Mesendoderm (in vitro differentiated cells): ENCODE results near the gene KMT5B.

Experiments used
- DNase-seq: peaks from one replicate; pipeline ENCODE4 v3.0.0; 2013
- H2AK5ac ChIP-seq: 2 replicates; pipeline ENCODE4 v1.6.1; 2013; ENCODE audit warnings: low read length, inconsistent platforms
- H2BK120ac ChIP-seq: 2 replicates; pipeline ENCODE4 v1.6.1; 2013; ENCODE audit warnings: low read depth, mild to moderate bottlenecking, low read length, moderate library complexity, mixed read lengths
- H2BK15ac ChIP-seq: replicated peaks from 2 replicates; pipeline ENCODE4 v1.6.1; 2013; ENCODE audit warnings: low read depth, mild to moderate bottlenecking, moderate library complexity
- H2BK5ac ChIP-seq: 2 replicates; pipeline ENCODE4 v1.6.1; 2013; ENCODE audit warnings: low read length, inconsistent platforms
- H3K18ac ChIP-seq: 2 replicates; pipeline ENCODE4 v1.6.1; 2013; ENCODE audit warnings: mild to moderate bottlenecking, low read length, mixed read lengths
- H3K23ac ChIP-seq: one replicate; pipeline ENCODE4 v1.6.1; 2013; ENCODE audit warnings: low read length
- H3K27ac ChIP-seq: 2 replicates; pipeline ENCODE4 v1.5.1; 2013; ENCODE audit warnings: low read depth, mild to moderate bottlenecking, inconsistent platforms, low read length, moderate library complexity
- H3K27me3 ChIP-seq: 2 replicates; pipeline ENCODE4 v1.6.1; 2013; ENCODE audit warnings: low read length, control low read depth, mild to moderate bottlenecking, inconsistent platforms; ENCODE audit not compliant: insufficient read depth, poor library complexity
- H3K36me3 ChIP-seq: 2 replicates; pipeline ENCODE4 v1.6.1; 2013; ENCODE audit warnings: low read length, inconsistent platforms; ENCODE audit not compliant: control insufficient read depth, insufficient read depth
- H3K4ac ChIP-seq: one replicate; pipeline ENCODE4 v1.6.1; 2013; ENCODE audit warnings: low read depth, mild to moderate bottlenecking, low read length, moderate library complexity
- H3K4me1 ChIP-seq: 2 replicates; pipeline ENCODE4 v1.6.1; 2013; ENCODE audit warnings: low read depth, low read length, inconsistent platforms; ENCODE audit not compliant: control insufficient read depth
- H3K4me2 ChIP-seq: 2 replicates; pipeline ENCODE4 v1.6.1; 2013; ENCODE audit warnings: low read length
- H3K4me3 ChIP-seq: 2 replicates; pipeline ENCODE4 v1.5.1; 2013; ENCODE audit warnings: mild to moderate bottlenecking, low read length
- H3K56ac ChIP-seq: one replicate; pipeline ENCODE4 v1.6.1; 2013; ENCODE audit warnings: low read length
- H3K79me1 ChIP-seq: 2 replicates; pipeline ENCODE4 v1.6.1; 2013; ENCODE audit warnings: low read length, inconsistent platforms
- H3K79me2 ChIP-seq: 2 replicates; pipeline ENCODE4 v1.6.1; 2013; ENCODE audit warnings: mild to moderate bottlenecking, low read length; ENCODE audit not compliant: control insufficient read depth, insufficient read depth
- H3K9ac ChIP-seq: 2 replicates; pipeline ENCODE4 v1.6.1; 2013; ENCODE audit warnings: low read length, inconsistent platforms
- H4K5ac ChIP-seq: one replicate; pipeline ENCODE4 v1.6.1; 2013; ENCODE audit warnings: low read length
- H4K8ac ChIP-seq: one replicate; pipeline ENCODE4 v1.6.1; 2013; ENCODE audit warnings: low read depth, mild to moderate bottlenecking, control low read depth, low read length, moderate library complexity
- WGBS: extraction: QIAGEN DNeasy Blood & Tissue Kit; methylation state at CpG from one replicate; pipeline ENCODE4 v1.1.7; 2013; ENCODE audit warnings: low lambda C conversion rate, missing lambda C conversion rate; ENCODE audit not compliant: insufficient coverage; ENCODE audit errors: extremely low coverage; 5-methylcytosine and 5-hydroxymethylcytosine counted together

KMT5B gene

DNA sequence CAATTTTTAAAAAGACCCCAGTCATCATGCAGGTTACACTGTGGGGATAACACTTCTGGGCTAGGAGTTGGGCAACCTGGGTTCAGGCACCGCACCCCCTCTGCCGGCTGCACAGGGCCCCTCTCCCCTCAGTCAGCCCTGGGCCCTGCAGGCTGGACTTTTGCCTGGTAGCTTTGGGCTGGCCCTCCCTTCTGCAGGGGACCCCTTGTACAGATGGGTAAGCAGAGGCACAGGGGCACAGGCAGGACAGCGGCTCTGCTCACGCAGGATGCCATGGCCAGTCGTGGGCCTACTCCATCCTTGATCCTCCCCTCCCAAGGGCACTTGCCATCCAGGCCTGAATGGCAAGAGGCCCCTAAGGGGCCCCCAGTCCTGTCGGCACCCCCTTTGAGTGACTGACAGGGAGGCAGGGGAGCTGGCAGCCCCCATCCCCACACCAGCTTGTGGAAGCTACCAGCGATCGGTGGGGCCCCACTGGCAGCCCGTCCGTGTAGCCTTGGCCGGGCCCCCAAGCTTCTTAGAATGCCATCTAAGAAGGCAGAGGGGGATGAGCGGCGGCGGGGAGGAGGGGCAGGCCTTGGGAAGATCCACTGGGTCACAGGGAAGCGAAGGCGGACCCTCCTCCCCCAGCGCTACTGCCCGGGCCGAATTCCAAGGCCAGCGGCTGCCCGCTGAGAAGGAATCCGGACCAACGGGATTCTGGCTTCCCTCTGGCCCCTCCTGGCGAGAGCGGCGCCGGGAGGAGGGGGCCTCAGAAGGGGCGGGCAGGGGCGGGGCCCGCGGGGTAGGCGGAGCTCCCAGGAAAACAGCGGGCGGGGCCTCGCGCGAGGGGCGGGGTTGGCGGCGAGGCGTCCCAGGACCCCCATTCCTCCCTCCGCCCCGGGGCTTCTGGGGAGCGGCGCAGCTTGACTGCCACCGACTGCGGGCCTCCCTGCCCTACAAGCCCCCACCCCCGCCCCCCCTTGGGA is 85.1 kb downstream of the KMT5B start:
- no CpG with 5 or more reads among the region's 48 CpGs for WGBS
- no peaks in the 10 kb centered on the region for H3K36me3 ChIP-seq
- H3K4ac ChIP-seq = peak overlapping the region; percentile 91
- no peak overlapping the region for H3K4me3 ChIP-seq
- H3K4me1 ChIP-seq = peaks cover 8% of the 10 kb centered on the region
- H2BK120ac ChIP-seq = peak overlapping the region; percentile 19
- no peak overlapping the region for H4K5ac ChIP-seq
- H3K27me3 ChIP-seq = no peaks in the 10 kb centered on the region
- H2BK15ac ChIP-seq = no peak overlapping the region
- H3K79me2 ChIP-seq = no peaks in the 10 kb centered on the region
- H3K4me2 ChIP-seq = no peak overlapping the region
- peak overlapping the region; percentile 87 for H2AK5ac ChIP-seq
- peak; percentile 99 for DNase-seq
- peak overlapping the region; percentile 97 for H3K18ac ChIP-seq
- H3K9ac ChIP-seq = peak overlapping the region; percentile 52
- H4K8ac ChIP-seq = peak overlapping the region; percentile 70
- H2BK5ac ChIP-seq = peak overlapping the region; percentile 83
- H3K56ac ChIP-seq = peak overlapping the region; percentile 71
- H3K27ac ChIP-seq = peak overlapping the region; percentile 94
- no peaks in the 10 kb centered on the region for H3K79me1 ChIP-seq
- no peak overlapping the region for H3K23ac ChIP-seq

DNA sequence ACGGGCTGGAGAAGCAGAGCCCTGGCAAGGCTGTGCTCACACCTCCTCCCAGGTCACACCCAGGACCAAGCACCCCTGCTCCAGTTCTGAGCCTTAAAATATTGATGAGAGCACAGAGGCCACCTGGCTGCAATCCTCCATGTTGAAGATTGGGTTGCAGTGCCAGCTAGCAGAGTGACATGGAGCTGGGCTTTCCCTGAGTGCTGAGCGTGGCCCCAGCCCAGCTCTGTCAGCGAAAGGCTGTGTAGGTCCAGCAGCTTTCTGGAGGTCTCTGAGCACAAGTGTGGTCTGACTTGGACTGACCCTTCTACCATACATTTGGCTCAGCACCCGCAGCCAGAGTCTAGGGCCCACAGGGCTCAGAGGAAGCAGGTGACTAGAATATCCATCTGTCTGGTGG is 87.9 kb downstream of the KMT5B start:
- WGBS = no CpG with 5 or more reads among the region's 4 CpGs

DNA sequence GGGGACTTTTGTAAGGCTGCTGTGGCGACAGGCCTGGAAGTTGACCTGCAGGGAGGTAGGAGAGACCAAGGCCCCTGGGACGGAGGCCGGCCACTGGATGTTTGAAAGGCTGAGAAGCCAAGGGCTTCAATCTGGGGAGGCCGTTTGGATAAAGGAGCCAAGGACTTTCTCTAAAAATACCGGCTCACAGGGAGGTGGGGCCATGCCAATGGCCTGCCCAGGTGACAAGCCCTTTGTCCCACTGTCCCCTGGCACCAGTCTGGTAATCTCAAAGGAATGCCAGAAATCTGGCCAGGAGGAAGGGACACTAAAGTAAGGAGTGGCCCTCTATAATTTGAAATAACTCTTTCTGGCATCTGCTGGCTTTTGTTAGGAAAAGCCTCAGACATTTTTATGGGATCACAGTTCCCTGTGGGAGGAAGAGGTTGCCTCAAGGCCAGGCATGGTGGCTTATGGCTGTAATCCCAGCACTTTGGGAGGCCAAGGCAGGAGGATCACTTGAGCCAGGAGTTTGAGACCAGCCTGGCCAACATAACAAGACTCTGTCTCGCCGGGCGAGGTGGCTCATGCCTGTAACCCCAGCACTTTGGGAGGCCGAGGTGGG is 90.1 kb downstream of the KMT5B start:
- Histone ChIP-seq H3K23ac (no peak overlapping the region), H4K8ac (no peak overlapping the region), H2AK5ac (no peak overlapping the region), H3K4me1 (peaks cover 10% of the 10 kb centered on the region), H2BK5ac (peak overlapping the region; percentile 24), H3K18ac (peak overlapping the region; percentile 85), H3K4me2 (no peak overlapping the region), H3K27ac (peak overlapping the region; percentile 51), H3K4me3 (no peak overlapping the region), H3K56ac (peak overlapping the region; percentile 46), H3K9ac (no peak overlapping the region), H4K5ac (no peak overlapping the region), H3K36me3 (no peaks in the 10 kb centered on the region), H2BK120ac (peak overlapping the region; percentile 76), H3K79me2 (peaks cover 23% of the 10 kb centered on the region), H3K79me1 (no peaks in the 10 kb centered on the region), H3K4ac (peak overlapping the region; percentile 26), H3K27me3 (no peaks in the 10 kb centered on the region), H2BK15ac (no peak overlapping the region)
- peak; percentile 80 for DNase-seq
- WGBS = no CpG with 5 or more reads among the region's 9 CpGs

More for the DNA sequence above, 87.9 kb downstream of the KMT5B start:
- Histone ChIP-seq H3K56ac (peak overlapping the region; percentile 30), H3K4me1 (peaks cover 12% of the 10 kb centered on the region), H3K27ac (no peak overlapping the region), H4K5ac (no peak overlapping the region), H3K4me3 (no peak overlapping the region), H2BK5ac (no peak overlapping the region), H3K4ac (no peak overlapping the region), H2AK5ac (no peak overlapping the region), H3K18ac (peak overlapping the region; percentile 43), H3K4me2 (no peak overlapping the region), H3K27me3 (no peaks in the 10 kb centered on the region), H3K9ac (no peak overlapping the region), H3K36me3 (no peaks in the 10 kb centered on the region), H3K79me1 (no peaks in the 10 kb centered on the region), H3K79me2 (peaks cover 3% of the 10 kb centered on the region), H3K23ac (no peak overlapping the region), H4K8ac (no peak overlapping the region), H2BK120ac (no peak overlapping the region), H2BK15ac (no peak overlapping the region)
- no peak for DNase-seq

DNA sequence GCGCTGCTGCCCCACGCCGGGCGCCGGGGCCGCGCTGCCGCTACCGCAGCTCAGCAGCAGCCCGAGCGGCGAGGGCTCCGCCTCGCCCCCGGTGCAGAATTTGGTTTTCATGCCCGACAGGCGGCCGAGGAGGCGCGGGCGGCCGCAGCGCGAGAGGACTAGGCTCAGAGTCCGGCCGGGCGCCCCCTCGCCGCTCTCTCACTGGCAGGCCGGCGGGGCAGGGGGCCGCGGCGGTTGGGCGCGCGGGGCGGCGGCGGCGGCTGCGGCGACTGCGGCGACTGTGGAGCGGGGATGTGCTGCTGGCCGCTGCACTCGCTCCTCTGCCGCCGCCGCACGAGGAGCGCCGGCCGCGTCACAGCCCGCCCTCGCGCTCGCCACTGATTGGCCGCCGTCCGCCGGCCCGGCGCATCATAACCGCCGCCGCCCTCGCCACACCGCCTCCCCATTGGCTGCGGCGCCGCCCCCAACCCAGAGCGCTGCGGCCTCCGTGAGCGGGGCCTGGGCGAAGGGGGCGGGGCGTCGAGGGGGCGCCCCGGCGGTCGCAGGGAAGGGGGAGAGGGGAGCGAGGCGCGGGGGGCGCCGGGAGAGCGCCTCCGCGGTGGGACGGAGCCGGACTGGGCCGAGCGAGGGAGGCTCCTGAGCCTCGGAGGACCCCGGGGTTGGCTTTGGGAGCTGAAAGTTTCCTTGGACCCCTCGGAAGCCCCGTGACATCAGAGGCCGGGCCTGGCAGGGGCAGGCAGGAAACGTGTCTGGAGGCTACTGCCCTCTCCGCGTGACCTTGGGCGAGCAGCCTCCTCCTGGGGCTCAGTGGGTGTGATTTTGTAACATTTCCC is 91.8 kb downstream of the KMT5B start, which contains the start of gene CHKA:
TSS of gene CHKA (minus strand) at position 322 of the 833 bp plus-strand sequence. CDS start at position 111, 211 bp downstream.
- no peaks in the 10 kb centered on the region for H3K27me3 ChIP-seq
- peak within 1 kb of the TSS; percentile 92 for H3K27ac ChIP-seq
- peak within 1 kb of the TSS; percentile 64 for H2BK5ac ChIP-seq
- peaks cover 8% of the 10 kb centered on the region for H3K4me1 ChIP-seq
- H3K23ac ChIP-seq = peak within 1 kb of the TSS; percentile 10
- peaks cover 1% of the 10 kb centered on the region for H3K79me1 ChIP-seq
- H4K8ac ChIP-seq = peak within 1 kb of the TSS; percentile 7
- peak within 1 kb of the TSS; percentile 89 for H2BK120ac ChIP-seq
- WGBS = no CpG with 5 or more reads among the region's 107 CpGs
- peak within 1 kb of the TSS; percentile 62 for H3K4me3 ChIP-seq
- peak within 1 kb of the TSS; percentile 84 for H3K9ac ChIP-seq
- H2BK15ac ChIP-seq = no peak within 1 kb of the TSS
- H3K36me3 ChIP-seq = no peaks in the 10 kb centered on the region
- peak within 1 kb of the TSS; percentile 69 for H3K4me2 ChIP-seq
- peak within 1 kb of the TSS; percentile 99 for H3K4ac ChIP-seq
- H4K5ac ChIP-seq = peak within 1 kb of the TSS; percentile 88
- H2AK5ac ChIP-seq = no peak within 1 kb of the TSS
- peak within 1 kb of the TSS; percentile 95 for H3K56ac ChIP-seq
- H3K79me2 ChIP-seq = peaks cover 38% of the 10 kb centered on the region
- peak; percentile 97 for DNase-seq
- H3K18ac ChIP-seq = peak within 1 kb of the TSS; percentile 98

DNA sequence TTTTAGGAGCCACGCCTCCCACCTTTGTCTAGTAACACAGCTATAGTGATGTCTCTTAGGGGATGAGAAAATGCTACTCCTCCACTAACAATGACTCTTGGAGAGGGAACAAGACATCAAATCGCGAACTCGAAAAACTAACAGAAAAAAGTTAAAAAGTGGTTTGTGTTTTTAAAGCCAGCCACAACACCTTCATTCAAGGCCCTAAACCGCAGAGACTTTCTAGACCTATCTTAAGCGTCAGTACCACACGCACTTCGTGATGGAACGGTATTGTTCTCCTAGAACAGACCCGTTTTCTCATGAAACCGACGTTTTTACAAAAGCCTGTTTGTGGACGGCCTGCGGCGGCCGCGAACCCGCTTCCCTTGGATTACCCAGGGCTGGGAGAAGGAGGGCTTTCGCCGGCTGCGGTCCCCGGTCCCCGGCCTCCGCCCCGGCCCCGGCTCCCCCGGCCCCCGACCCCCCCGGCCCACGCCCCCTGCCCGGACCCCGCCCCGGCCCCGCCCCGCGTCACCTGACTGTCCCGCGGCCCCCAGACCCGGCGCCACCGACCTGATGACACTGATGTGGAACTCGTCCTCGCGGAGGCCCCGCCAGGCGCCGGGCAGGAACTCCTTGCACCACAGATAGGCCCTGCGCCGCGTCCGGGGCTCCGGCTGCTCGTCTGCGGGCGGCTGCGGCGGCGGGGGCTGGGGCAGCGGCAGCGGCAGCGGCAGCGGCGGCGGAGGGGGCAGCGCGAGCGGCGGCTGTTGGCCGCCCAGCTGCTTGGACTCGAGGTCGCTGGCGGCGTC is 92.6 kb downstream of the KMT5B start:
- no CpG with 5 or more reads among the region's 73 CpGs for WGBS
- H3K4me2 ChIP-seq = peak overlapping the region; percentile 39
- no peak overlapping the region for H4K8ac ChIP-seq
- H2BK5ac ChIP-seq = no peak overlapping the region
- peak overlapping the region; percentile 87 for H3K56ac ChIP-seq
- peak overlapping the region; percentile 62 for H3K4me3 ChIP-seq
- peak overlapping the region; percentile 92 for H3K27ac ChIP-seq
- H2AK5ac ChIP-seq = no peak overlapping the region
- no peak overlapping the region for H2BK15ac ChIP-seq
- H3K4me1 ChIP-seq = peaks cover 8% of the 10 kb centered on the region
- H3K79me1 ChIP-seq = peaks cover 1% of the 10 kb centered on the region
- peaks cover 44% of the 10 kb centered on the region for H3K79me2 ChIP-seq
- H3K36me3 ChIP-seq = no peaks in the 10 kb centered on the region
- peak overlapping the region; percentile 10 for H3K23ac ChIP-seq
- H3K18ac ChIP-seq = peak overlapping the region; percentile 98
- H4K5ac ChIP-seq = no peak overlapping the region
- H3K9ac ChIP-seq = peak overlapping the region; percentile 84
- peak overlapping the region; percentile 99 for H3K4ac ChIP-seq
- peak overlapping the region; percentile 89 for H2BK120ac ChIP-seq
- H3K27me3 ChIP-seq = no peaks in the 10 kb centered on the region
- peak; percentile 59 for DNase-seq
